Liver (tissue), 9 donors: ENCODE data around the gene ADK. TPM values are rescaled to one million over a fixed set of nuclear protein-coding genes. Genes with fewer than 3 reads are reported as not detected.

ENCODE experiments used
- DNase-seq: peaks from one replicate; pipeline ENCODE4 v3.0.0-alpha.2; 2017; ENCODE audit warnings: low spot score
- H3K27ac ChIP-seq, 2 donors: one replicate each; pipeline ENCODE4 v1.7.0; 2013; ENCODE audit warnings: inconsistent platforms in 2 of 2, low read length in 2 of 2, control low read depth in 1 of 2, low read depth in 1 of 2, mild to moderate bottlenecking in 1 of 2
- H3K27me3 ChIP-seq, 4 donors: one replicate each; pipeline versions ENCODE4 v1.6.1 to v1.7.0; 2013; ENCODE audit warnings: low read length in 3 of 4, inconsistent platforms in 1 of 4, mild to moderate bottlenecking in 1 of 4, moderate library complexity in 1 of 4; ENCODE audit not compliant: control insufficient read depth in 4 of 4, insufficient read depth in 4 of 4
- H3K36me3 ChIP-seq, 4 donors: one replicate each; pipeline versions ENCODE4 v1.6.1 to v1.7.0; 2013; ENCODE audit warnings: low read length in 3 of 4, mild to moderate bottlenecking in 3 of 4, low read depth in 1 of 4, moderate library complexity in 1 of 4; ENCODE audit not compliant: control insufficient read depth in 4 of 4, insufficient read depth in 3 of 4
- H3K4me1 ChIP-seq, 4 donors: one replicate each; pipeline versions ENCODE4 v1.6.1 to v1.7.0; 2013; ENCODE audit warnings: low read length in 3 of 4, mild to moderate bottlenecking in 3 of 4, moderate library complexity in 1 of 4; ENCODE audit not compliant: control insufficient read depth in 4 of 4, insufficient read depth in 4 of 4
- H3K4me3 ChIP-seq, 3 donors: one replicate each; pipeline versions ENCODE4 v1.6.1 to v1.7.0; 2013; ENCODE audit warnings: low read length in 3 of 3, control low read depth in 1 of 3, low read depth in 1 of 3, mild to moderate bottlenecking in 1 of 3
- H3K9ac ChIP-seq, 2 donors: one replicate each; pipeline ENCODE4 v1.7.0; 2013; ENCODE audit warnings: low read length in 2 of 2, mild to moderate bottlenecking in 2 of 2, moderate library complexity in 2 of 2, control low read depth in 1 of 2, low read depth in 1 of 2
- H3K9me3 ChIP-seq, 4 donors: one replicate each; pipeline versions ENCODE4 v1.6.1 to v1.7.0; 2013; ENCODE audit warnings: low read length in 3 of 4; ENCODE audit not compliant: control insufficient read depth in 4 of 4
- EGR1 ChIP-seq, 2 donors: IDR thresholded peaks; 2 replicates each; pipeline ENCODE4 v1.6.1; 2016 to 2018; ENCODE audit warnings: antibody characterized with exemption in 2 of 2, low read depth in 2 of 2
- FOXA1 ChIP-seq: IDR thresholded peaks from 2 replicates; pipeline ENCODE4 v1.6.1; 2016; ENCODE audit warnings: antibody characterized with exemption
- FOXA2 ChIP-seq: IDR thresholded peaks from 2 replicates; pipeline ENCODE4 v1.6.1; 2016; ENCODE audit warnings: antibody characterized with exemption
- GABPA ChIP-seq, 2 donors: IDR thresholded peaks in 1 of 2; conservative IDR thresholded peaks in 1 of 2; 2 replicates each; pipeline ENCODE4 v1.6.1; 2016; ENCODE audit warnings: antibody characterized with exemption in 2 of 2, mild to moderate bottlenecking in 1 of 2, moderate library complexity in 1 of 2
- HNF4A ChIP-seq, 2 donors: conservative IDR thresholded peaks; 2 replicates each; pipeline ENCODE4 v1.6.1; 2016; ENCODE audit warnings: antibody characterized with exemption in 2 of 2, mild to moderate bottlenecking in 2 of 2
- HNF4G ChIP-seq: IDR thresholded peaks from 2 replicates; pipeline ENCODE4 v1.6.1; 2016; ENCODE audit warnings: antibody characterized with exemption
- JUND ChIP-seq, 2 donors: IDR thresholded peaks; 2 replicates each; pipeline ENCODE4 v1.6.1; 2016; ENCODE audit warnings: antibody characterized with exemption in 2 of 2
- MAX ChIP-seq: IDR thresholded peaks from 2 replicates; pipeline ENCODE4 v1.6.1; 2016; ENCODE audit warnings: antibody characterized with exemption
- NR2F2 ChIP-seq: IDR thresholded peaks from 2 replicates; pipeline ENCODE4 v1.6.1; 2016; ENCODE audit warnings: antibody characterized with exemption
- RAD21 ChIP-seq, 2 donors: IDR thresholded peaks; 2 replicates each; pipeline ENCODE4 v1.6.1; 2016; ENCODE audit warnings: antibody characterized with exemption in 2 of 2, mild to moderate bottlenecking in 2 of 2
- RXRA ChIP-seq, 2 donors: IDR thresholded peaks; 2 replicates each; pipeline ENCODE4 v1.6.1; 2017 to 2018; ENCODE audit warnings: antibody characterized with exemption in 2 of 2, mild to moderate bottlenecking in 1 of 2
- SP1 ChIP-seq: IDR thresholded peaks from 2 replicates; pipeline ENCODE4 v1.6.1; 2018; ENCODE audit warnings: antibody characterized with exemption, mild to moderate bottlenecking
- TAF1 ChIP-seq: conservative IDR thresholded peaks from 2 replicates; pipeline ENCODE4 v1.6.1; 2016; ENCODE audit warnings: antibody characterized with exemption, mild to moderate bottlenecking
- YY1 ChIP-seq: IDR thresholded peaks from 2 replicates; pipeline ENCODE4 v1.6.1; 2016; ENCODE audit warnings: antibody characterized with exemption, mild to moderate bottlenecking
- WGBS: extraction: QIAGEN DNeasy Blood & Tissue Kit; methylation state at CpG from one replicate; pipeline ENCODE4 v1.1.7; 2013; 5-methylcytosine and 5-hydroxymethylcytosine counted together
- polyA plus RNA-seq, 2 donors: library from polyadenylated mRNA; stranded (reverse) in 1 of 2; unstranded in 1 of 2; fragments of 200-250 nt in 1 of 2; fragments of >200 nt in 1 of 2; fragmentation: Nextera tagmentation in 1 of 2; extraction: Ambion mirVana in 1 of 2; gene quantifications; one replicate each; pipeline versions ENCODE4 v1.2.1 to v1.2.3, GENCODE V29; 2013 to 2015
- total RNA-seq, 2 donors: library from RNA; depleted of rRNA; stranded (reverse); fragments of >200 nt; gene quantifications; one replicate each; pipeline ENCODE4 v1.2.3, GENCODE V29; 2014
- TF ChIP-seq, protein P1 (sequence below): IDR thresholded peaks from 2 replicates; pipeline ENCODE4 v1.6.1; 2016; ENCODE audit warnings: antibody characterized with exemption
- TF ChIP-seq, protein P2 (sequence below): fragments of 150-350 bp; IDR thresholded peaks from 2 replicates; pipeline ENCODE4 v1.5.1; 2017; ENCODE audit warnings: improper control_type of control experiment, low read depth, low read length; ENCODE audit not compliant: missing input control
- TF ChIP-seq, protein P3 (sequence below): IDR thresholded peaks from 2 replicates; pipeline ENCODE4 v1.6.1; 2016; ENCODE audit warnings: antibody characterized with exemption
- TF ChIP-seq, protein P4 (sequence below): IDR thresholded peaks from 2 replicates; pipeline ENCODE4 v1.6.1; 2016; ENCODE audit warnings: antibody characterized with exemption, mild to moderate bottlenecking
- donor health status: healthy.
- donor health status: healthy.
- donor health status: healthy.
- donor health status: healthy.
- donor health status: healthy.

Gene ADK
- total and polyA plus RNA-seq, 4 donors = 18.0 to 110 (median 65.5) TPM

DNA sequence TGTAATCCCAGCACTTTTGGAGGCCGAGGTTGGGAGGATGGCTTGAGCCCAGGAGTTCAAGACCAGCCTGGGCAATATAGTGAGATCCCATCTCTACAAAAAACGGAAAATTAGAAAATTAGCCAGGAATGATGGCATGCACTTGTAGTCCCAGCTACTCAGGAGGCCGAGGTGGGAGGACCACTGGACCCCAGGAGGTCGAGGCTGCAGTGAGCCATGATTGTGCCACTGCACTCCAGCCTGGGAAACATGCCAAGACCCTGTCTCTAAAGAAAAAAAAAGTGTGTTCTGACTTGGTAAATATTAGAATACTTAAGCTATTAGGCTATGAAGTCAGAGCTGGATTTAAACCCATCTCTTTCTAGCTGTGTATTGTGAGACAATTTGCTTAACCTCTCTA lies 594.4 kb downstream of the ADK start:
- Histone ChIP-seq H3K9ac (no peak overlapping the region), H3K36me3 (no peaks in the 10 kb centered on the region), H3K27ac (no peak overlapping the region), H3K27me3 (no peaks in the 10 kb centered on the region), H3K9me3 (no peaks in the 10 kb centered on the region), H3K4me3 (no peak overlapping the region), H3K4me1 (no peaks in the 10 kb centered on the region)
- TF ChIP-seq, protein P1, sequence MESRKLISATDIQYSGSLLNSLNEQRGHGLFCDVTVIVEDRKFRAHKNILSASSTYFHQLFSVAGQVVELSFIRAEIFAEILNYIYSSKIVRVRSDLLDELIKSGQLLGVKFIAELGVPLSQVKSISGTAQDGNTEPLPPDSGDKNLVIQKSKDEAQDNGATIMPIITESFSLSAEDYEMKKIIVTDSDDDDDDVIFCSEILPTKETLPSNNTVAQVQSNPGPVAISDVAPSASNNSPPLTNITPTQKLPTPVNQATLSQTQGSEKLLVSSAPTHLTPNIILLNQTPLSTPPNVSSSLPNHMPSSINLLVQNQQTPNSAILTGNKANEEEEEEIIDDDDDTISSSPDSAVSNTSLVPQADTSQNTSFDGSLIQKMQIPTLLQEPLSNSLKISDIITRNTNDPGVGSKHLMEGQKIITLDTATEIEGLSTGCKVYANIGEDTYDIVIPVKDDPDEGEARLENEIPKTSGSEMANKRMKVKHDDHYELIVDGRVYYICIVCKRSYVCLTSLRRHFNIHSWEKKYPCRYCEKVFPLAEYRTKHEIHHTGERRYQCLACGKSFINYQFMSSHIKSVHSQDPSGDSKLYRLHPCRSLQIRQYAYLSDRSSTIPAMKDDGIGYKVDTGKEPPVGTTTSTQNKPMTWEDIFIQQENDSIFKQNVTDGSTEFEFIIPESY = no peak
- no peak for TF ChIP-seq TAF1
- TF ChIP-seq, protein P2, sequence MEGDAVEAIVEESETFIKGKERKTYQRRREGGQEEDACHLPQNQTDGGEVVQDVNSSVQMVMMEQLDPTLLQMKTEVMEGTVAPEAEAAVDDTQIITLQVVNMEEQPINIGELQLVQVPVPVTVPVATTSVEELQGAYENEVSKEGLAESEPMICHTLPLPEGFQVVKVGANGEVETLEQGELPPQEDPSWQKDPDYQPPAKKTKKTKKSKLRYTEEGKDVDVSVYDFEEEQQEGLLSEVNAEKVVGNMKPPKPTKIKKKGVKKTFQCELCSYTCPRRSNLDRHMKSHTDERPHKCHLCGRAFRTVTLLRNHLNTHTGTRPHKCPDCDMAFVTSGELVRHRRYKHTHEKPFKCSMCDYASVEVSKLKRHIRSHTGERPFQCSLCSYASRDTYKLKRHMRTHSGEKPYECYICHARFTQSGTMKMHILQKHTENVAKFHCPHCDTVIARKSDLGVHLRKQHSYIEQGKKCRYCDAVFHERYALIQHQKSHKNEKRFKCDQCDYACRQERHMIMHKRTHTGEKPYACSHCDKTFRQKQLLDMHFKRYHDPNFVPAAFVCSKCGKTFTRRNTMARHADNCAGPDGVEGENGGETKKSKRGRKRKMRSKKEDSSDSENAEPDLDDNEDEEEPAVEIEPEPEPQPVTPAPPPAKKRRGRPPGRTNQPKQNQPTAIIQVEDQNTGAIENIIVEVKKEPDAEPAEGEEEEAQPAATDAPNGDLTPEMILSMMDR = no peak
- TF ChIP-seq JUND (IDR thresholded peaks at IDR 0.05) = no peak
- TF ChIP-seq FOXA2 = no peak
- TF ChIP-seq, protein P3, sequence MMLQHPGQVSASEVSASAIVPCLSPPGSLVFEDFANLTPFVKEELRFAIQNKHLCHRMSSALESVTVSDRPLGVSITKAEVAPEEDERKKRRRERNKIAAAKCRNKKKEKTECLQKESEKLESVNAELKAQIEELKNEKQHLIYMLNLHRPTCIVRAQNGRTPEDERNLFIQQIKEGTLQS = no peak
- TF ChIP-seq FOXA1 = no peak
- no peak for TF ChIP-seq GABPA (IDR thresholded peaks at IDR 0.05 in 1 of 2, conservative IDR thresholded peaks at IDR 0.05 in 1 of 2)
- TF ChIP-seq MAX = no peak
- TF ChIP-seq EGR1 (IDR thresholded peaks at IDR 0.05; ENCODE audit: low read depth in 2 of 2) = no peak
- no peak for TF ChIP-seq HNF4G
- TF ChIP-seq SP1 = no peak
- no peak for TF ChIP-seq RXRA (IDR thresholded peaks at IDR 0.05)
- TF ChIP-seq YY1 = no peak
- no peak for TF ChIP-seq NR2F2
- no peak for TF ChIP-seq RAD21 (IDR thresholded peaks at IDR 0.05)
- TF ChIP-seq, protein P4, sequence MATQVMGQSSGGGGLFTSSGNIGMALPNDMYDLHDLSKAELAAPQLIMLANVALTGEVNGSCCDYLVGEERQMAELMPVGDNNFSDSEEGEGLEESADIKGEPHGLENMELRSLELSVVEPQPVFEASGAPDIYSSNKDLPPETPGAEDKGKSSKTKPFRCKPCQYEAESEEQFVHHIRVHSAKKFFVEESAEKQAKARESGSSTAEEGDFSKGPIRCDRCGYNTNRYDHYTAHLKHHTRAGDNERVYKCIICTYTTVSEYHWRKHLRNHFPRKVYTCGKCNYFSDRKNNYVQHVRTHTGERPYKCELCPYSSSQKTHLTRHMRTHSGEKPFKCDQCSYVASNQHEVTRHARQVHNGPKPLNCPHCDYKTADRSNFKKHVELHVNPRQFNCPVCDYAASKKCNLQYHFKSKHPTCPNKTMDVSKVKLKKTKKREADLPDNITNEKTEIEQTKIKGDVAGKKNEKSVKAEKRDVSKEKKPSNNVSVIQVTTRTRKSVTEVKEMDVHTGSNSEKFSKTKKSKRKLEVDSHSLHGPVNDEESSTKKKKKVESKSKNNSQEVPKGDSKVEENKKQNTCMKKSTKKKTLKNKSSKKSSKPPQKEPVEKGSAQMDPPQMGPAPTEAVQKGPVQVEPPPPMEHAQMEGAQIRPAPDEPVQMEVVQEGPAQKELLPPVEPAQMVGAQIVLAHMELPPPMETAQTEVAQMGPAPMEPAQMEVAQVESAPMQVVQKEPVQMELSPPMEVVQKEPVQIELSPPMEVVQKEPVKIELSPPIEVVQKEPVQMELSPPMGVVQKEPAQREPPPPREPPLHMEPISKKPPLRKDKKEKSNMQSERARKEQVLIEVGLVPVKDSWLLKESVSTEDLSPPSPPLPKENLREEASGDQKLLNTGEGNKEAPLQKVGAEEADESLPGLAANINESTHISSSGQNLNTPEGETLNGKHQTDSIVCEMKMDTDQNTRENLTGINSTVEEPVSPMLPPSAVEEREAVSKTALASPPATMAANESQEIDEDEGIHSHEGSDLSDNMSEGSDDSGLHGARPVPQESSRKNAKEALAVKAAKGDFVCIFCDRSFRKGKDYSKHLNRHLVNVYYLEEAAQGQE = no peak
- no peak for TF ChIP-seq HNF4A (conservative IDR thresholded peaks at IDR 0.05)
- DNase-seq = no peak
- 86% methylated on average over 4 of the region's 4 CpGs for WGBS
